ENCODE measurements around the gene LRRC75B.

LRRC75B gene

DNA sequence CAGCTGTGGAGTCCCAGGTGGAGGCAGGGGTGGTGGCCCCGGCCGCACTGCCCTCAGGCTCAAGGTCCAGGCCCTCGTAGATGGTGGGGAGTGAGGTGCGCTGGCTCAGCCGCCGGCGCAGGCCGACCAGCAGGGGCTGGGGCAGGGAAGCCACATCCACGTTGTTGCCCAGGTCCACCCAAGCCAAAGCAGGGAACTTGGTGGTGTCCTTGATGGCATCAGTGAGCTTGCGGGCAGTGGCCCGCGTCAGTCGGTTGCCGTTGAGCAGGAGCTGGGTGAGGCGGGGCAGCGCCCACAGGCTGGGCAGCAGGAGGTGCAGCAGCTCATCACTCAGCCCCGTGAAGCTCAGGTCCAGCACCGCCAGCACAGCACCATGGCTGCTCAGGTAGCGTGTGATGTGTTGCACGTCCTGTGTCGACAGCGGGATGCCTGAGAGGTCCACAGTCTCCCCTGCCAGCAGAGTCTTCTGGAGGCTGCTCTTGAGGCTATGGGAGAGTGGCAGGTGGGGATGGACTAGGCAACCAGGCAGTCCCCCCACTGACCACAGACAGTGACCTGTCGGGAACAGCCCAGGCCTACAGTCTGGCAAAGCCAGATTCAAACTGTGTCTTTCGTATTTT, 6.8 kb downstream of the LRRC75B start:
- TF ChIP-seq, protein P1, sequence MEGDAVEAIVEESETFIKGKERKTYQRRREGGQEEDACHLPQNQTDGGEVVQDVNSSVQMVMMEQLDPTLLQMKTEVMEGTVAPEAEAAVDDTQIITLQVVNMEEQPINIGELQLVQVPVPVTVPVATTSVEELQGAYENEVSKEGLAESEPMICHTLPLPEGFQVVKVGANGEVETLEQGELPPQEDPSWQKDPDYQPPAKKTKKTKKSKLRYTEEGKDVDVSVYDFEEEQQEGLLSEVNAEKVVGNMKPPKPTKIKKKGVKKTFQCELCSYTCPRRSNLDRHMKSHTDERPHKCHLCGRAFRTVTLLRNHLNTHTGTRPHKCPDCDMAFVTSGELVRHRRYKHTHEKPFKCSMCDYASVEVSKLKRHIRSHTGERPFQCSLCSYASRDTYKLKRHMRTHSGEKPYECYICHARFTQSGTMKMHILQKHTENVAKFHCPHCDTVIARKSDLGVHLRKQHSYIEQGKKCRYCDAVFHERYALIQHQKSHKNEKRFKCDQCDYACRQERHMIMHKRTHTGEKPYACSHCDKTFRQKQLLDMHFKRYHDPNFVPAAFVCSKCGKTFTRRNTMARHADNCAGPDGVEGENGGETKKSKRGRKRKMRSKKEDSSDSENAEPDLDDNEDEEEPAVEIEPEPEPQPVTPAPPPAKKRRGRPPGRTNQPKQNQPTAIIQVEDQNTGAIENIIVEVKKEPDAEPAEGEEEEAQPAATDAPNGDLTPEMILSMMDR (IDR thresholded peaks at IDR 0.05; ENCODE audit: low read depth, low read length) = no peak
- H3K9me3 ChIP-seq (ENCODE audit: severe bottlenecking) = no peaks in the 10 kb centered on the region
- no peak overlapping the region for H3K27ac ChIP-seq

DNA sequence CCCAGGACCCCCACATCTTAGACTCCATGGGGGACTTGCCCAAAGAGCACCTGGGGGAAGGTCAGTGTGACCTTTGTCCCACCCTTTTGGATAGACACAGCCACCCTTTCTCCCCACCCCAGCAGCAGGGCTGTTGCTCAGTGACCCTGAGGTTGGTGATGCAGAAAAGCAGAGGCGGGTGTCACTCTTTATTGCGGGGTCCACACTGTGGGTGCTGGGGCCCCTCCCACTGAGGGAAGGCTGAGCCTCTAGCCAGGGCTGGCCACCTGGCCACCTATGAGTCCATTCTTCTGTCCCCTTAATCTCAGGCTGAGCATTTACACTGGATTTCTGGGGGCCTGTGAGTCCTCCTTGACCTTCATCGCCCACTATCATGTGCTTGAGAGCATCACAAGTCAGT, 7.4 kb downstream of the LRRC75B start:
- H3K9me3 ChIP-seq (ENCODE audit: severe bottlenecking) = no peaks in the 10 kb centered on the region
- H3K27me3 ChIP-seq (ENCODE audit: insufficient read depth, low read depth, severe bottlenecking) = no peaks in the 10 kb centered on the region
- no peak overlapping the region for H3K4me3 ChIP-seq (ENCODE audit: low read depth, low read length)
- TF ChIP-seq, protein P1 (IDR thresholded peaks at IDR 0.05; ENCODE audit: low read depth, low read length) = no peak
- H3K36me3 ChIP-seq = peaks cover 12% of the 10 kb centered on the region
- no peak overlapping the region for H3K27ac ChIP-seq
- DNase-seq = no peak

More for the DNA sequence above, 6.8 kb downstream of the LRRC75B start:
- DNase-seq = no peak
- H3K27me3 ChIP-seq (ENCODE audit: insufficient read depth, low read depth, severe bottlenecking) = no peaks in the 10 kb centered on the region
- peaks cover 12% of the 10 kb centered on the region for H3K36me3 ChIP-seq
- H3K4me3 ChIP-seq (ENCODE audit: low read depth, low read length) = no peak overlapping the region

DNA sequence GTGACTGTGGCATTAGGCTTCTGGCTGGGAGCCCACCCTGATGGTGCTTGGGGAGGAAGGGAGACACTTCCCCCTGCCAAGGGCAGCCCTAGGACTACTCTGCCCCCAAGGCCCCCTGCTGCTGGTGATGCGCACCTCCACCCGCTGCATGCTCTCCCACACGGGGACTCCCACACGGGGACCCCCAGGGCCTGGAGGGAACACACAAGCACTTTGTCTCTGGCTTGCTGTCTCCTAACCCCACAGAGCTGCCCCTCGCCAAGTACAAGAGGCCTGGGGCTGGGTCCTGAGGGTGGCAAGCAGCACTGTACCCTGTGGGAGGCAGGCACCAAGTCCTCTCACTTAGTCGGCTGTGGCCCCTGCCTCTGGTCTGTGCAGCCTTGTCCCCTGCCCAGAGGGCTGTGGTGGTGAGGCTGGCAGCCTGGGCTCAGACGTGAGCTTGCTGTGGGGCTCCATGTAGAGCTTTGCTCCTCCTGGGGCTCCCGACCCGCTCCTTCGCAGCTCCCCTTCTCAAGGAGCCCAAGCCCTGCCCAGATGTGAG, 7.9 kb downstream of the LRRC75B start:
- TF ChIP-seq, protein P1 (IDR thresholded peaks at IDR 0.05; ENCODE audit: low read depth, low read length) = no peak
- Histone ChIP-seq H3K27ac (no peak overlapping the region), H3K36me3 (peaks cover 12% of the 10 kb centered on the region), H3K4me3 (ENCODE audit: low read depth, low read length) (no peak overlapping the region), H3K9me3 (ENCODE audit: severe bottlenecking) (no peaks in the 10 kb centered on the region), H3K27me3 (ENCODE audit: insufficient read depth, low read depth, severe bottlenecking) (no peaks in the 10 kb centered on the region)
- DNase-seq = no peak

DNA sequence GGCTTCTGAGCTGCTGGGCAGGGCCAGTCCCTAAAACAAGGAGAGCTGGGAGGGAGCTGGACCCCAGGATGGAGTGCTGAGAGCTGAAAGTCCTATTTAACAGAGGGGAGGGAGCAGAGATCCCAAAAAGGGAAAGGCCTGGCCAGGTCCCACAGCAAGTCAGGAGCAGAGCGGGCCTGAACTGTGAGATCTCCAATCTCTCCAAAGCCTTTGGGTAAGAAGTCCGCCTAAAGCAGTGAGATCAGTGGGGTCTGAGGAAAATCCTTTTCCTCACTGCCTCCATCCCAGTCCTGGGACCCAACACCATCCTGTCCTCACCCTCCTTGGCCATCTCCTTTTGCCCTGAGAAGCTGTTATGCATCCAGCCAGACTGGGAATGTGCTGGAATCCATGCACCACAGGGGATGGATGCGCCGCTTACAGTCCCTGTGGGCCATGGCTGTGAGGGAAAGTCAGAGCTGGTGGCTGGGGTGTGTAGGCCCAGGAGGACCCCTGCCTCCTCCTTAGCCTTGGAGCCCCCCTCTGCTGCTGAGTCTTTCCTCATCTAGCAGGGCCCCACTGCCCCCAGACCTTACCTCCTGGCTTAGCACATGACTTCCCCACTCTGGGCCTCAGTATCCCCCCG, 8.6 kb downstream of the LRRC75B start:
- peaks cover 12% of the 10 kb centered on the region for H3K36me3 ChIP-seq
- TF ChIP-seq, protein P1 (IDR thresholded peaks at IDR 0.05; ENCODE audit: low read depth, low read length) = no peak
- H3K27me3 ChIP-seq (ENCODE audit: insufficient read depth, low read depth, severe bottlenecking) = no peaks in the 10 kb centered on the region
- DNase-seq = no peak
- H3K4me3 ChIP-seq (ENCODE audit: low read depth, low read length) = no peak overlapping the region
- H3K27ac ChIP-seq = no peak overlapping the region
- no peaks in the 10 kb centered on the region for H3K9me3 ChIP-seq (ENCODE audit: severe bottlenecking)

DNA sequence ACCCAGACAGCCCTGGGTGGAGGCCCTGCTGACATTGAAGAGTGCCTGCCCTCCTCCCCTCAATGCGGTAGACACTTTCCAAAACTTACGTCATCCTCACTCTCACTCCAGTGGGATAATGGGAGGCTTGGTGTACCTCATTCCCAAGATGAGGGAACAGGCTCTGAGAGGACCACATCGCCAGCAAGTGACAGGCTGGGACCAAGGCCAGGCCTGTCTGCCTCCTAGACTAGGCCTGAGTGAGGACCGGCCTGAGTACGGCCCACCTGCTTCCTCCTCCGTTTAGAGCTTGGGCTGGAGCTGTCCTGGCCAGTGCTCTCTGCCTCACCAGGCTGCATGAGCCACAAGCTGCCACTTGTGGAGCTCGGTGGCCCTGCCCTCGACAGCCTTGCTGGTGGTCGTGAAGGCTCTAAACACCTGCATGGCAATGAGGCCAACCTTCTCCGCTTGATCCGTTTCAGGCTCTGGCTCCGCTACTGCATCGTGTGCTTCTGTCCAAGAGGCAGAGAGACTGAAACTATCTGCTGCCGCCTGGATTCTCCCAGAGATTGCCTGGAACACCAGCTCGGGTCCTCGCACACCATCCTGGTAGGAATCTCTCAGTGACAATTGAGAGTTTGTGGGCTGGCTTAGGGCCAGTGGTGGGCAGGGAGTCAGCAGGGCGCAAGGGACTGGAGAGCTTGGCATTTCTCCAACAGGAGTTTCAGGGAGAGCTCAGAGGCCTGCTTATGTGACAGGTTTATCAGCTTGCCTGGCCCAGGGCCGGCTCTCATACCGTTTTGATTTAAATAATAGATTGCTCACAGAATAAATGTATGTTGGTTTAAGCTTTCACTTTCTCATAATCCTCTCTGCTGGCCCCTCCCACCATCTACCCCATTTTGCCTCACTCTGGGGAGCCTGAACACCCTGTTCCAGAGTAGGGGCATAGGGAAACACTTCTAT, 9.4 kb downstream of the LRRC75B start:
- Histone ChIP-seq H3K4me3 (ENCODE audit: low read depth, low read length) (no peak overlapping the region), H3K27me3 (ENCODE audit: insufficient read depth, low read depth, severe bottlenecking) (no peaks in the 10 kb centered on the region), H3K27ac (no peak overlapping the region), H3K36me3 (peaks cover 12% of the 10 kb centered on the region), H3K9me3 (ENCODE audit: severe bottlenecking) (no peaks in the 10 kb centered on the region)
- TF ChIP-seq, protein P1 (IDR thresholded peaks at IDR 0.05; ENCODE audit: low read depth, low read length) = no peak
- no peak for DNase-seq
